ENCODE results near the gene PDSS2. TPM values are rescaled to one million over a fixed set of nuclear protein-coding genes. Genes with fewer than 3 reads are reported as not detected.

Gene PDSS2
- total RNA-seq, 4 donors from 2014 or later: 4.3 to 14.7 (median 12.1) TPM

GRCh38 chr6:107116931-107117330 lies 342.4 kb downstream of the PDSS2 start:
- Histone ChIP-seq H3K4me1 (peaks cover 23% of the 10 kb centered on the region), H3K9me3 (no peaks in the 10 kb centered on the region), H3K27ac (no peak overlapping the region), H3K4me3 (peak overlapping the region; percentile 85), H3K36me3 (no peaks in the 10 kb centered on the region), H3K27me3 (peaks cover 3% of the 10 kb centered on the region)
- TF ChIP-seq EP300 (IDR thresholded peaks at IDR 0.05) (no peak), POLR2AphosphoS5 (IDR thresholded peaks at IDR 0.05) (no peak), CTCF (IDR thresholded peaks at IDR 0.05) (no peak), POLR2A (IDR thresholded peaks at IDR 0.05) (no peak)
- DNase-seq (ENCODE audit: low spot score in 2 of 2): no peak
- 30% methylated on average over 7 of the region's 7 CpGs for WGBS

- Histone ChIP-seq H3K27ac (no peak overlapping the region), H3K36me3 (no peaks in the 10 kb centered on the region), H3K4me1 (peaks cover 23% of the 10 kb centered on the region), H3K9me3 (no peaks in the 10 kb centered on the region), H3K27me3 (peaks cover 3% of the 10 kb centered on the region), H3K4me3 (peak overlapping the region; percentile 85)
- TF ChIP-seq EP300 (IDR thresholded peaks at IDR 0.05) (no peak), POLR2A (IDR thresholded peaks at IDR 0.05) (no peak), POLR2AphosphoS5 (IDR thresholded peaks at IDR 0.05) (no peak), CTCF (IDR thresholded peaks at IDR 0.05) (no peak)
- 4% methylated on average over 15 of the region's 15 CpGs for WGBS
- DNase-seq (ENCODE audit: low spot score in 2 of 2): peak in 1 of 2 donors; percentile 78
These were observed 343.0 kb downstream of the PDSS2 start for GRCh38 chr6:107116328-107116892.

- peak in 1 of 2 donors; percentile 79 for DNase-seq (ENCODE audit: low spot score in 2 of 2)
- peaks cover 23% of the 10 kb centered on the region for H3K4me1 ChIP-seq
- 0% methylated on average over 34 of the region's 45 CpGs for WGBS
- peaks cover 3% of the 10 kb centered on the region for H3K27me3 ChIP-seq
- no peaks in the 10 kb centered on the region for H3K9me3 ChIP-seq
- H3K36me3 ChIP-seq: no peaks in the 10 kb centered on the region
- no peak overlapping the region for H3K27ac ChIP-seq
- TF ChIP-seq CTCF (IDR thresholded peaks at IDR 0.05) (no peak), EP300 (IDR thresholded peaks at IDR 0.05) (no peak), POLR2A (IDR thresholded peaks at IDR 0.05) (no peak), POLR2AphosphoS5 (IDR thresholded peaks at IDR 0.05) (no peak)
- H3K4me3 ChIP-seq: peak overlapping the region; percentile 85
These were observed 343.6 kb downstream of the PDSS2 start for GRCh38 chr6:107115695-107116327.

- TF ChIP-seq EP300 (IDR thresholded peaks at IDR 0.05) (no peak), CTCF (IDR thresholded peaks at IDR 0.05) (no peak), POLR2A (IDR thresholded peaks at IDR 0.05) (no peak), POLR2AphosphoS5 (IDR thresholded peaks at IDR 0.05) (no peak)
- Histone ChIP-seq H3K36me3 (no peaks in the 10 kb centered on the region), H3K4me1 (peaks cover 23% of the 10 kb centered on the region), H3K4me3 (peak within 1 kb of the TSS; percentile 85), H3K27me3 (peaks cover 3% of the 10 kb centered on the region), H3K27ac (peak within 1 kb of the TSS; percentile 69), H3K9me3 (no peaks in the 10 kb centered on the region)
- DNase-seq (ENCODE audit: low spot score in 2 of 2): no peak
- WGBS: 1% methylated on average over 16 of the region's 109 CpGs
These were observed 344.3 kb downstream of the PDSS2 start, which contains the start of gene BEND3 for GRCh38 chr6:107114926-107115694. TSS of gene BEND3 (minus strand) at chr6:107115515. CDS start at chr6:107099285, 16,230 bp downstream.

All from suprapubic skin (tissue), 4 donors.